Measurements from ENCODE around the gene ZDHHC12. TPM values are rescaled to one million over a fixed set of nuclear protein-coding genes. Genes with fewer than 3 reads are reported as not detected.

ZDHHC12 gene
- total and polyA plus RNA-seq, 4 donors = 22.6 to 103 (median 63.4) TPM

GRCh38 chr9:128731093-128731492, 7.2 kb upstream of the ZDHHC12 start:
- no peak overlapping the region for H3K27ac ChIP-seq (ENCODE audit: low read depth in 1 of 2, low read length in 1 of 2)
- no peak for ATAC-seq (ENCODE audit: insufficient read depth, low FRiP score)
- no peaks in the 10 kb centered on the region for H3K9me3 ChIP-seq (ENCODE audit: control insufficient read depth in 4 of 4, insufficient read depth in 3 of 4, low read length in 3 of 4)
- no peaks in the 10 kb centered on the region for H3K27me3 ChIP-seq (ENCODE audit: control insufficient read depth in 3 of 3, insufficient read depth in 3 of 3, low read length in 2 of 3)
- H3K4me1 ChIP-seq (ENCODE audit: control insufficient read depth in 5 of 5, insufficient read depth in 5 of 5, low read length in 5 of 5) = no peaks in the 10 kb centered on the region
- peaks cover 0 to 27% (median 7%) of the 10 kb centered on the region in 4 donors for H3K36me3 ChIP-seq (ENCODE audit: control insufficient read depth in 4 of 4, insufficient read depth in 4 of 4, low read length in 4 of 4)
- no peak overlapping the region for H3K9ac ChIP-seq (ENCODE audit: insufficient read depth in 1 of 2, low read length in 2 of 2)
- no peak for DNase-seq
- TF ChIP-seq CTCF (IDR thresholded peaks at IDR 0.05; ENCODE audit: control extremely low read depth, extremely low read depth) = no peak
- H3K4me3 ChIP-seq = no peak overlapping the region
- 90% methylated on average over 13 of the region's 13 CpGs for WGBS, 2 donors

- H3K36me3 ChIP-seq (ENCODE audit: control insufficient read depth in 4 of 4, insufficient read depth in 4 of 4, low read length in 4 of 4) = peaks cover 0 to 23% (median 4%) of the 10 kb centered on the region in 4 donors
- no peak overlapping the region for H3K4me3 ChIP-seq
- H3K9me3 ChIP-seq (ENCODE audit: control insufficient read depth in 4 of 4, insufficient read depth in 3 of 4, low read length in 3 of 4) = no peaks in the 10 kb centered on the region
- 90 to 95% methylated on average over 27 of the region's 27 CpGs for WGBS, 2 donors
- no peak for TF ChIP-seq CTCF (IDR thresholded peaks at IDR 0.05; ENCODE audit: control extremely low read depth, extremely low read depth)
- H3K9ac ChIP-seq (ENCODE audit: insufficient read depth in 1 of 2, low read length in 2 of 2) = no peak overlapping the region
- no peaks in the 10 kb centered on the region for H3K4me1 ChIP-seq (ENCODE audit: control insufficient read depth in 5 of 5, insufficient read depth in 5 of 5, low read length in 5 of 5)
- H3K27me3 ChIP-seq (ENCODE audit: control insufficient read depth in 3 of 3, insufficient read depth in 3 of 3, low read length in 2 of 3) = no peaks in the 10 kb centered on the region
- no peak overlapping the region for H3K27ac ChIP-seq (ENCODE audit: low read depth in 1 of 2, low read length in 1 of 2)
- ATAC-seq (ENCODE audit: insufficient read depth, low FRiP score) (no peak), DNase-seq (no peak)
These were observed 6.0 kb upstream of the ZDHHC12 start for GRCh38 chr9:128729766-128730517.

GRCh38 chr9:128729302-128729701, 5.4 kb upstream of the ZDHHC12 start:
- no peak overlapping the region for H3K4me3 ChIP-seq
- peaks cover 0 to 5% (median 0%) of the 10 kb centered on the region in 5 donors for H3K4me1 ChIP-seq (ENCODE audit: control insufficient read depth in 5 of 5, insufficient read depth in 5 of 5, low read length in 5 of 5)
- ATAC-seq (ENCODE audit: insufficient read depth, low FRiP score) = no peak

More at GRCh38 chr9:128729302-128729701, 5.4 kb upstream of the ZDHHC12 start:
- no peak for TF ChIP-seq CTCF (IDR thresholded peaks at IDR 0.05; ENCODE audit: control extremely low read depth, extremely low read depth)
- H3K9ac ChIP-seq (ENCODE audit: insufficient read depth in 1 of 2, low read length in 2 of 2) = no peak overlapping the region
- no peak for DNase-seq
- WGBS, 2 donors = 84 to 86% methylated on average over 5 of the region's 5 CpGs
- no peak overlapping the region for H3K27ac ChIP-seq (ENCODE audit: low read depth in 1 of 2, low read length in 1 of 2)
- H3K36me3 ChIP-seq (ENCODE audit: control insufficient read depth in 4 of 4, insufficient read depth in 4 of 4, low read length in 4 of 4) = peaks cover 0 to 20% (median 2%) of the 10 kb centered on the region in 4 donors
- no peaks in the 10 kb centered on the region for H3K27me3 ChIP-seq (ENCODE audit: control insufficient read depth in 3 of 3, insufficient read depth in 3 of 3, low read length in 2 of 3)
- no peaks in the 10 kb centered on the region for H3K9me3 ChIP-seq (ENCODE audit: control insufficient read depth in 4 of 4, insufficient read depth in 3 of 4, low read length in 3 of 4)
